ENCODE data around the gene TRMT6. TPM values are rescaled to one million over a fixed set of nuclear protein-coding genes. Genes with fewer than 3 reads are reported as not detected.

TRMT6 gene
- total and polyA plus RNA-seq, 10 of the 15 experiments (the other 5 are each of a cell fraction or from before 2014, with no cell fraction given), result 18.2 to 35.5 (median 22.6) TPM

GRCh38 chr20:5932796-5933195, 17.5 kb downstream of the TRMT6 start:
- Histone ChIP-seq H3K27ac (ENCODE audit: control insufficient read depth, insufficient read depth) (no peak overlapping the region), H3K4me1 (ENCODE audit: control insufficient read depth, insufficient read depth, low read length) (no peaks in the 10 kb centered on the region), H3K4me3 (no peak overlapping the region), H3K9me3 (replicated peaks; ENCODE audit: control insufficient read depth, insufficient read depth, low read length) (no peaks in the 10 kb centered on the region), H3K9ac (ENCODE audit: control insufficient read depth, insufficient read depth, low read length) (no peak overlapping the region), H3K79me2 (ENCODE audit: control insufficient read depth, insufficient read depth, low read length) (no peaks in the 10 kb centered on the region), H3K27me3 (replicated peaks in 1 of 2; ENCODE audit: control insufficient read depth in 2 of 2, insufficient read depth in 2 of 2, low read length in 1 of 2) (peaks cover 0 to 3% of the 10 kb centered on the region in 2 experiments; a peak in 1 of 4 replicates), H3K4me2 (ENCODE audit: control insufficient read depth, insufficient read depth) (no peak overlapping the region), H2AFZ (ENCODE audit: control insufficient read depth, low read depth, low read length) (no peak overlapping the region), H4K20me1 (ENCODE audit: control insufficient read depth, insufficient read depth) (no peaks in the 10 kb centered on the region), H3K36me3 (ENCODE audit: control insufficient read depth in 2 of 2, insufficient read depth in 2 of 2, low read length in 1 of 2) (0 out of 4 replicates have a peak, but pooled peaks cover 0 to under 1% of the 10 kb centered on the region in 2 experiments)
- no TSS peak for BruUV-seq (replicated peaks)
- SMC1A ChIA-PET (ENCODE audit: uncharacterized antibody, unreplicated experiment), result interaction anchor here (0.7 to 5.7 kb wide), 6 partner anchors 8 to 402 kb away, joined by 3 to 70 read pairs (median 6); no protein-coding TSS in a partner anchor
- intact Hi-C loops (cut with micrococcal nuclease; ENCODE audit: unreplicated experiment), result loop anchor here (10.0 kb wide), 1 partner anchor 118 kb away; no protein-coding TSS in a partner anchor
- no peak for TF ChIP-seq MEF2A (IDR thresholded peaks at IDR 0.05; ENCODE audit: insufficient read depth, low read depth, low read length)
- TF ChIP-seq ATF3 (IDR thresholded peaks at IDR 0.05; ENCODE audit: borderline replicate concordance, extremely low read depth, low read depth, low read length), result no peak
- TF ChIP-seq YY1 (IDR thresholded peaks at IDR 0.05; ENCODE audit: low read depth, low read length), result no peak
- TF ChIP-seq STAT3 (IDR thresholded peaks at IDR 0.05; ENCODE audit: low read depth, low read length), result no peak
- POLR2A ChIA-PET, result no interaction called here
- CTCF ChIA-PET, result interaction anchor here (0.8 to 5.0 kb wide), 9 partner anchors 8 to 403 kb away, joined by 3 to 77 read pairs (median 4); no protein-coding TSS in a partner anchor
- ATAC-seq (no peak), DNase-seq (ENCODE audit: low read depth, low spot score) (no peak), FAIRE-seq (no peak)
- WGBS (ENCODE audit: insufficient coverage, insufficient replicate concordance, low lambda C conversion rate, missing lambda C conversion rate), result 32% methylated on average over 3 of the region's 3 CpGs
- RAD21 ChIA-PET (ENCODE audit: unreplicated experiment), result interaction anchor here (0.9 to 3.0 kb wide), 3 partner anchors 55 to 404 kb away, joined by 4 to 30 read pairs (median 7); no protein-coding TSS in a partner anchor
- in situ Hi-C loops (cut with MboI), result loop anchor here (5.0 kb wide), 1 partner anchor 400 kb away; no protein-coding TSS in a partner anchor

GRCh38 chr20:5931411-5931810, 18.9 kb downstream of the TRMT6 start:
- 78% methylated on average over 3 of the region's 3 CpGs for WGBS (ENCODE audit: insufficient coverage, insufficient replicate concordance, low lambda C conversion rate, missing lambda C conversion rate)
- no peaks in the 10 kb centered on the region for H3K79me2 ChIP-seq (ENCODE audit: control insufficient read depth, insufficient read depth, low read length)
- no peaks in the 10 kb centered on the region for H3K4me1 ChIP-seq (ENCODE audit: control insufficient read depth, insufficient read depth, low read length)
- TF ChIP-seq DPF2 (IDR thresholded peaks at IDR 0.05) (no peak), POLR2AphosphoS5 (IDR thresholded peaks at IDR 0.05; ENCODE audit: low read length) (no peak), LARP7 (IDR thresholded peaks at IDR 0.05) (no peak), RAD21 (IDR thresholded peaks at IDR 0.05; ENCODE audit: insufficient read depth, low read depth, low read length) (no peak), NBN (IDR thresholded peaks at IDR 0.05) (no peak), KLF5 (IDR thresholded peaks at IDR 0.05; ENCODE audit: partially characterized antibody) (no peak), BMI1 (IDR thresholded peaks at IDR 0.05; ENCODE audit: borderline replicate concordance) (no peak), E2F4 (IDR thresholded peaks at IDR 0.05; ENCODE audit: low read depth, low read length) (no peak), SP1 (IDR thresholded peaks at IDR 0.05; ENCODE audit: low read depth, low read length) (no peak)
- peaks cover 0 to 3% of the 10 kb centered on the region in 2 experiments; a peak in 1 of 4 replicates for H3K27me3 ChIP-seq (replicated peaks in 1 of 2; ENCODE audit: control insufficient read depth in 2 of 2, insufficient read depth in 2 of 2, low read length in 1 of 2)
- RAD21 ChIA-PET (ENCODE audit: unreplicated experiment), result interaction anchor here (0.6 to 3.0 kb wide), 3 partner anchors 171 to 402 kb away, joined by 3 to 30 read pairs (median 3); no protein-coding TSS in a partner anchor
- SMC1A ChIA-PET (ENCODE audit: uncharacterized antibody, unreplicated experiment), result interaction anchor here (0.9 to 5.7 kb wide), 2 partner anchors 18 to 401 kb away, joined by 3 to 70 read pairs; no protein-coding TSS in a partner anchor
- FAIRE-seq (no peak), ATAC-seq (no peak), DNase-seq (ENCODE audit: low read depth, low spot score) (no peak)
- no peak overlapping the region for H2AFZ ChIP-seq (ENCODE audit: control insufficient read depth, low read depth, low read length)
- CTCF ChIA-PET, result interaction anchor here (1.4 kb wide), 1 partner anchor 9 kb away, joined by 3 read pairs; no protein-coding TSS in a partner anchor
- H3K36me3 ChIP-seq (ENCODE audit: control insufficient read depth in 2 of 2, insufficient read depth in 2 of 2, low read length in 1 of 2), result no peaks in the 10 kb centered on the region
- no TSS peak for BruUV-seq (replicated peaks)
- no peaks in the 10 kb centered on the region for H4K20me1 ChIP-seq (ENCODE audit: control insufficient read depth, insufficient read depth)
- no peak overlapping the region for H3K9ac ChIP-seq (ENCODE audit: control insufficient read depth, insufficient read depth, low read length)
- POLR2A ChIA-PET, result no interaction called here
- H3K4me3 ChIP-seq, result no peak overlapping the region
- intact Hi-C loops (cut with micrococcal nuclease; ENCODE audit: unreplicated experiment), result loop anchor here (1.0 to 10.0 kb wide), 2 partner anchors 117 to 402 kb away; no protein-coding TSS in a partner anchor
- no peaks in the 10 kb centered on the region for H3K9me3 ChIP-seq (replicated peaks; ENCODE audit: control insufficient read depth, insufficient read depth, low read length)
- in situ Hi-C loops (cut with MboI), result loop anchor here (5.0 kb wide), 1 partner anchor 399 kb away; no protein-coding TSS in a partner anchor
- H3K4me2 ChIP-seq (ENCODE audit: control insufficient read depth, insufficient read depth), result no peak overlapping the region
- H3K27ac ChIP-seq (ENCODE audit: control insufficient read depth, insufficient read depth), result no peak overlapping the region

All from GM12878 (cell line).